ENCODE data around the gene MAP4K4. TPM values are rescaled to one million over a fixed set of nuclear protein-coding genes. Genes with fewer than 3 reads are reported as not detected.
A peak's percentile ranks its signal among the peaks of the same experiment; 100 is the strongest.

MAP4K4 gene
- total and polyA plus RNA-seq, 2 of the 13 experiments (the other 11 are each of a cell fraction or from before 2014, with no cell fraction given), result 105 to 264 TPM

- no peak for TF ChIP-seq ZNF17 (CRISPR knock-in tag; IDR thresholded peaks at IDR 0.05)
- TF ChIP-seq ZBTB4 (CRISPR knock-in tag; IDR thresholded peaks at IDR 0.05; ENCODE audit: borderline replicate concordance), result no peak
- TF ChIP-seq SOX13 (IDR thresholded peaks at IDR 0.05), result peak; percentile 4
- peak in 1 of 2 experiments; percentile 89; a peak in 2 of 4 replicates for TF ChIP-seq SOX13 (CRISPR knock-in tag; conservative IDR thresholded peaks at IDR 0.05 in 1 of 2, IDR thresholded peaks at IDR 0.05 in 1 of 2)
- no peak for TF ChIP-seq ZNF564 (CRISPR knock-in tag; IDR thresholded peaks at IDR 0.05)
- no peak for TF ChIP-seq ZNF333 (CRISPR knock-in tag; IDR thresholded peaks at IDR 0.05; ENCODE audit: borderline replicate concordance)
- peak; percentile 85 for TF ChIP-seq MEIS2 (CRISPR knock-in tag; IDR thresholded peaks at IDR 0.05)
- TF ChIP-seq DMTF1 (CRISPR knock-in tag; IDR thresholded peaks at IDR 0.05), result no peak
- TF ChIP-seq FOXM1 (CRISPR knock-in tag; IDR thresholded peaks at IDR 0.05), result no peak
- peak; percentile 42; the same call in 1 of the 2 replicates for TF ChIP-seq ZNF331 (CRISPR knock-in tag; IDR thresholded peaks at IDR 0.05)
- TF ChIP-seq ESRRA (CRISPR knock-in tag; IDR thresholded peaks at IDR 0.05; ENCODE audit: low read depth), result no peak
- TF ChIP-seq HOMEZ (CRISPR knock-in tag; IDR thresholded peaks at IDR 0.05; ENCODE audit: low read depth), result no peak
- no peak; the same call in 1 of the 2 replicates for TF ChIP-seq ZNF567 (CRISPR knock-in tag; IDR thresholded peaks at IDR 0.05; ENCODE audit: borderline replicate concordance)
- TF ChIP-seq XBP1 (CRISPR knock-in tag; IDR thresholded peaks at IDR 0.05), result no peak
- TF ChIP-seq ZBTB7A (CRISPR knock-in tag; IDR thresholded peaks at IDR 0.05), result no peak
- no peak for TF ChIP-seq ZMAT3 (CRISPR knock-in tag; conservative IDR thresholded peaks at IDR 0.05)
- TF ChIP-seq ZNF614 (CRISPR knock-in tag; IDR thresholded peaks at IDR 0.05; ENCODE audit: borderline replicate concordance), result peak; percentile 52
- TF ChIP-seq FOXJ3 (CRISPR knock-in tag; IDR thresholded peaks at IDR 0.05; ENCODE audit: borderline replicate concordance), result peak; percentile 92; the same call in 1 of the 2 replicates
- TF ChIP-seq TARDBP (CRISPR knock-in tag; IDR thresholded peaks at IDR 0.05), result peak; percentile 57; the same call in 1 of the 2 replicates
- no peak for TF ChIP-seq ARHGAP35 (CRISPR knock-in tag; IDR thresholded peaks at IDR 0.05; ENCODE audit: borderline replicate concordance)
- TF ChIP-seq POLR2A (IDR thresholded peaks at IDR 0.05; ENCODE audit: insufficient read depth in 1 of 2, low read depth in 2 of 2, low read length in 2 of 2), result peak; percentile 36 to 69; a peak in 2 of 4 replicates
- no peak for TF ChIP-seq NFIB (CRISPR knock-in tag; IDR thresholded peaks at IDR 0.05; ENCODE audit: borderline replicate concordance)
- no peak for TF ChIP-seq NR1H2 (CRISPR knock-in tag; IDR thresholded peaks at IDR 0.05; ENCODE audit: borderline replicate concordance, low read depth)
- no peak for TF ChIP-seq RFX5 (IDR thresholded peaks at IDR 0.05; ENCODE audit: low read depth, low read length)
Observed at GRCh38 chr2:101766871-101767739, 69.6 kb downstream of the MAP4K4 start (continued).
